Epithelial cell of proximal tubule (primary cell): ENCODE results near the gene TBC1D2. TPM values are rescaled to one million over a fixed set of nuclear protein-coding genes. Genes with fewer than 3 reads are reported as not detected.

Source experiments
- DNase-seq: peaks from one replicate; pipeline ENCODE4 v3.0.0-alpha.2; 2011; ENCODE audit warnings: low read depth
- H3K4me3 ChIP-seq: 2 replicates; pipeline ENCODE4 v1.5.1; 2011; ENCODE audit warnings: low read depth, mild to moderate bottlenecking, low read length
- total RNA-seq: library from RNA; depleted of rRNA; stranded (reverse); fragments of >200 nt; gene quantifications from 2 replicates; pipeline ENCODE4 v1.2.3, GENCODE V29; 2015
- TF ChIP-seq, protein P1 (sequence below): conservative IDR thresholded peaks from 2 replicates; pipeline ENCODE4 v1.5.1; 2012; ENCODE audit warnings: low read depth, mild to moderate bottlenecking, low read length

TBC1D2 gene
- total RNA-seq, 1 donor from 2014 or later = 17.2 TPM

DNA sequence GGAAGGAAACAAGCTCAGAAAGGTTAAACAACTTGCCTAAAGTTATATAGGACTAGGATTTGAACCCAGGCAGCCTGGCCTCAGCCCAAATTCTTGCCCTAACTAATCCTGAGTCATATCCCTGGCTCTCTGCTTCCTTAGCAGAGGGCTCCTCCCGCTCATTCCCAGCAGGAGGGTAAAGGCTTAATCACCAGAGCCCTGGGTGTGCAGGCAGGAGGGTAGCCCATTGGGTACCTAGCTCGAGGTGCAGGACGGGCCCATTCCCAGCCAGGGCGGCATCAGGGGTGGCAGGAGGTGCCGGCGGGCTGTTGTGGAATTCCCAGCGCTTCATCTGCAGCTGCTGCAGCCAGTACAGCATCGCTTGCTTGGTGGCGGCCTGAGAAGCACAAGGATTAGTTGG is 3.9 kb downstream of the TBC1D2 start:
- no peak for DNase-seq
- no peak overlapping the region for H3K4me3 ChIP-seq

DNA sequence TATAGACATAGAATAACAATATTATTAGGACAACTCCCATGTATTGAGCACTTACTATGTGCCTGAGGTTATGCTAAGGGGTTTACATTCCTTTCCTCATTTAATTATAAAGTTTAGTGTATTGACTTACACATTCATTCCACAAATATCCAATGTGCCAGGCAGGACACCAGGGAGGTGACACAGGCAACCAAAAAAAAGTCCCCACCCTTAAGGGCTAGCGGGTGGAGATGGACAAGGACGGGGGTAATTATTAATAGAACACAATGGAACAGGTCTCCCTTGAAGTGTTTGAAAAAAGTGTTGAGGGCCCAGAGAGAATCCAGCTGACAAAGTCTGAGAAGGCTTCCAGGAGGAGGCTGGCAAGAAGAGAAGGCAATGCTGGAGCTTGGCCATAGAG is 5.7 kb downstream of the TBC1D2 start:
- H3K4me3 ChIP-seq = no peak overlapping the region
- no peak for DNase-seq
- TF ChIP-seq, protein P1, sequence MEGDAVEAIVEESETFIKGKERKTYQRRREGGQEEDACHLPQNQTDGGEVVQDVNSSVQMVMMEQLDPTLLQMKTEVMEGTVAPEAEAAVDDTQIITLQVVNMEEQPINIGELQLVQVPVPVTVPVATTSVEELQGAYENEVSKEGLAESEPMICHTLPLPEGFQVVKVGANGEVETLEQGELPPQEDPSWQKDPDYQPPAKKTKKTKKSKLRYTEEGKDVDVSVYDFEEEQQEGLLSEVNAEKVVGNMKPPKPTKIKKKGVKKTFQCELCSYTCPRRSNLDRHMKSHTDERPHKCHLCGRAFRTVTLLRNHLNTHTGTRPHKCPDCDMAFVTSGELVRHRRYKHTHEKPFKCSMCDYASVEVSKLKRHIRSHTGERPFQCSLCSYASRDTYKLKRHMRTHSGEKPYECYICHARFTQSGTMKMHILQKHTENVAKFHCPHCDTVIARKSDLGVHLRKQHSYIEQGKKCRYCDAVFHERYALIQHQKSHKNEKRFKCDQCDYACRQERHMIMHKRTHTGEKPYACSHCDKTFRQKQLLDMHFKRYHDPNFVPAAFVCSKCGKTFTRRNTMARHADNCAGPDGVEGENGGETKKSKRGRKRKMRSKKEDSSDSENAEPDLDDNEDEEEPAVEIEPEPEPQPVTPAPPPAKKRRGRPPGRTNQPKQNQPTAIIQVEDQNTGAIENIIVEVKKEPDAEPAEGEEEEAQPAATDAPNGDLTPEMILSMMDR = no peak

More for the DNA sequence above, 3.9 kb downstream of the TBC1D2 start:
- TF ChIP-seq, protein P1 = no peak

DNA sequence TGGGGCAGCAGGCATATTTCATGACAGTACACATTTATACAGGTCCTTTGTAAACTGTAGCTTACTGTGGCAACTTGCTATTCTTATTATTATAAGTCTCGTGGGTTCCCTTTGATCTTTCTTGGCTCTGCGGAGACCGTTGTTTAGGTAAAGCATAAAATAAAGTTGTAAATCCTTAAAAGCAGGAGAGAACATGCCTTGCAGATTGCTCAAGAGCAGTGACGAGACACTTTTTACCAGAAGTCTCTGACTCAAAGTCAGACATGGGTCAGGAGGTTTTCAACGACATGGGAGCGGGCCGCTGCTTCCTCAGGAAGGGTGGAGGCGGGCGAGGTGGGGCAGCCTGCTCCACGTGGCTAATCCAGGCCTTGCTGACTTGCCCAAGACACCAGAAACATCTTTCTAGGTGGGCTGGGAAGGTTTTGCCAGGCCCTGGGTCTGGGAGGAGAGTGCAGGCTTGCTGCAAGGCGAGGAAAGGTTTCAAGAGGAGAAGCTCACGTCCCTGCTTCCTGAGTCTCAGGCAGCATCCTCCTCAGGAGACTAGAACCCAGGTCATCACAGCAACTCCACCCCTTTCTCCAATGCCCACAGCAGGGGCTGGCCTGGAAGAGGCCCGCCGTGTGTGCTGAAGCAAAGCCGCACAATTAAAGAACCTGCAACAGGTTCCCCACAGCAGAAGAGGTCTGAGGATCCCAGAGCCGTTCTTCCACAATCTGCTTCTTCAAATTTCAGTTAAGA is 6.5 kb downstream of the TBC1D2 start:
- peak; percentile 89 for DNase-seq
- TF ChIP-seq, protein P1 = no peak
- no peak overlapping the region for H3K4me3 ChIP-seq

DNA sequence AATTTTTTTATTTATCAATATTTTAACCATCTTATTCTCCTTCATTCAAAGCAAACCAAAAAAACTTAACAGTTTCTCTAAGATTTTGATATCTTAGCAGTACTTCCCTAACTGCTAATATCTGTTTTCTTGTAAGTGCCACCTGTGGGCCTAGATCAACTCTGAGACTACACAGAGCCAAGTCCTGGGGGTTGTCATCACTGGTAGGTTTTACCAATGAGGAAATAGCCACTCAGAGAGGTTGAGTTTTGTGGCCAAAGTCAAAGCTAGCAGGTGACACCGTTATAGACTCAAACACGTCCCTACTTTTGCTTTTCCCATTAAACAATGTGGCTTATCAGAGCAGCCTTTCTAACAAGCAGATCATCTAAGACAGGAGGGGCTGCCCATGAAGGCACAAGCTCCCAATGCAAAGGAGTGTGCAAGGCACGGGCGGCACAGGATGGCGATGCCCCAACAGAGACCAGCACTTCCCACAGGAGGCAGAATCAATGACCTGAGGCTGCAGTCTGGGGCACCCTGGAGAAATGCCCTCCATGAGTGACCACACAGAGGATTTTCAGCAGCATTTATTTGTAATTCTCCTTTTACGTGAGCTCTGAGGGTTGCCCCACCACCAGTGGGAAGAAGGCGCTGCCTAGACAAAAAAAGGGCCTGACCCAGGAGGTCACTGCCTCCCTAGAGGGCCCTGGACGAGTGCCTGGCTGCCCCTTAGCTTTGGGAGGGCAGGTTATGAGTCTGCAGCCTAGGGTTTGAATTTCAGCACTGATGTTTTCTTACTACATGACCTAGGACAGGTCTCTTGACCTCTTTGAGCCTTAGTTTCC is 7.4 kb downstream of the TBC1D2 start:
- TF ChIP-seq, protein P1 = no peak
- H3K4me3 ChIP-seq = no peak overlapping the region
- DNase-seq = no peak

DNA sequence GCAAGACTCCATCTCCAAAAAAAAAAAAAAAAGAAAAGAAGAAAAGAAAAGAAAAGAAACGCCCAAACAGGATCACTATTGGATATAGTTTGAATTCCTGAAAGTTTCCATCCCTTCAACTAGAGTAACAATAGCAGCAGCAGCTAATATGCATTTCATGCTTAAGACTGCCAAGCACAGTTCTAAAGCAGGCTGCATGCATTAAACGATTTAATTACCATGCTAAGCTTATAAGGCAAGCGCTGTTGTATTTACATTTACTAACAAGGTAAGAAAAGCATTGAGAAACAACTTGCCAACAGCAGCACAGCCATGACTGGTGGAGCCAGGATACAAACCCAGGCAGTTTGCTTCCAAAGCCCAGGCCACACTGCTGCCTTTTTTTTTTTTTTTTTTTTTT is 13.0 kb downstream of the TBC1D2 start:
- DNase-seq = no peak
- TF ChIP-seq, protein P1 = no peak
- H3K4me3 ChIP-seq = no peak overlapping the region

DNA sequence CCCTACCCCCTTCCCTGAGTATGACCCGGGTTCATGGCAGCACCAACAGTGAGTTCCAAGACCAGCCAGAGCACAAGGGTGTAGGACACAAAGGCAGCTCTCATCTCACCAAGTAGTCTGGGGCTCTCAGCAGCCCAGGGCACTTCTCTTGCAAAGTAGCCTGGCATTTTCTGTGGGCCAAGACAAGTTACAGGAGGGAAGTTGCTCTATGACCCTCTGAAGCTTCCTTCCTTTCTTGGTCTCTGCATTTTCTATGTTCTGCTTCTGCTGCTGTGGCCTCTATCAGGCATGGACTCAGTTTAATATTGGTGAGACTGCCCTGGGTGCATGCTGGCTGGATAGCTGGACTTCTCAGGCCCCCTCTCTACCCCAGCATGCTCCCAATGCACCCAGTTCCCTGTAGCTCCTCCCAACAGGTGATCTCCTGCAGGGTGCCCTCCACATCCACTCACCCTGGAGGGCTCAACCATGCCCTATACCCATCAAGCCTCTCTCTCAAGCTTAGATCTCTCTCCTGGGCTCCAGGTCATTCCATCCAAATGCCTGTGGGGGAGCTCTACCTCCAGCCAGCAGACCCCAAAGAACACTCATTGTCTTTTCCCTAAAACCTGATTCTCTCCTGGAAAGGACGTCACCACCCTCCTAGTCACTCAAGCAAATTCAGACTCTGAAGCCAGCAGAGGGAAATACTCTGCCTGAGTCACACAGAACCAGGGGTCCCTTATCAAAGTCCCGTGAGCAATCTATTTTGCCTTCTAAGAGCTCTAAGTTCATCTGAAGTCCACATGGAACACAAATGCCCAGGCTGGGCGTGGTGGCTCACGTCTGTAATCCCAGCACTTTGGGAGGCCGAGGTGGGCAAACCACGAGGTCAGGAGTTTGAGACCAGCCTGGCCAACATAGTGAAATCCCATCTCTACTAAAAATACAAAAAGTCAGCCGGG is 13.8 kb downstream of the TBC1D2 start:
- TF ChIP-seq, protein P1 = no peak
- H3K4me3 ChIP-seq = no peak overlapping the region
- no peak for DNase-seq
